Gastroesophageal sphincter (tissue), 3 donors: Measurements from ENCODE around the gene B3GAT1.

Experiments
- POLR2A ChIP-seq, 2 donors: fragments of 450-650 bp; IDR thresholded peaks; one replicate each; pipeline ENCODE4 v1.6.1; 2017; ENCODE audit warnings: antibody characterized with exemption in 2 of 2, mild to moderate bottlenecking in 2 of 2, moderate library complexity in 1 of 2
- TF ChIP-seq, protein P1 (sequence below), 4 experiments: fragments of 200-600 bp in 2 of 4; fragments of 450-650 bp in 2 of 4; sonication (generic) in 1 of 4; IDR thresholded peaks; one replicate each; pipeline ENCODE4 v1.5.1; 2017 to 2019; ENCODE audit warnings: antibody characterized with exemption in 4 of 4, mild to moderate bottlenecking in 2 of 4, moderate library complexity in 2 of 4

DNA sequence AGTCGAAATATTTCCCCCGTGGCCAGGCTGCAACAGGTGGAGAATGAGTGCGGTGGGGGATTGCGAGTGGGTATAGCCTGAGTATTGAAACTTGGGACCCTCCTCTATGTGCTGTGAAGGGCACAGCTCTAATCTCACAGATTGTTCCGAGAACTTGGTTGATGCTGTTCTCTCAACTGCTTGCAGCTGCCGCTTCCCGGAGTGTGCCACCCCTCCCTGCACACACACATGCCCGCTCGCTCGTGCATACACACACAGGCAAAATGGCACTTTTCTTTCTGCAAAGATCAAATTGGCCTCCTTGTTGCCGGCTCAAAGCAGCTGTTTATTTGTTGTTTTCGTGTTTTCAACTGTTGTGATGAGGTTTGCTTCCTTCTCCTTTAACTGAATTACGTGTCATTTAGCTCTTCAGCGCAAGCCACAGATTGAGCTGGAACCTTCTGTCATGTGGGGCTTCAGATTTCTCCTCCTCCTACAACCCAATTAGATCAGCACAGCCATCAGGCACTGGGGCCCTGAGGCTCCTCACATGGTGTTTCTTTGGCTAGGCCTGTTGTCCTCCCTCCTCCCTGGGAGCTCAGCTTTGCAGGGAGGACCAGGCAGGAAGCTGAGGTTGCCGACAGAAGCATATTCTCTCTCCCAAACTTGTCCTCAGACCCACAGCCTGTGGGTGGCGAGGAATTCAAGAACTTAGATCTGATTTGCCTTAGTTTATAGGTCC is 13.9 kb upstream of the B3GAT1 start:
- TF ChIP-seq, protein P1, sequence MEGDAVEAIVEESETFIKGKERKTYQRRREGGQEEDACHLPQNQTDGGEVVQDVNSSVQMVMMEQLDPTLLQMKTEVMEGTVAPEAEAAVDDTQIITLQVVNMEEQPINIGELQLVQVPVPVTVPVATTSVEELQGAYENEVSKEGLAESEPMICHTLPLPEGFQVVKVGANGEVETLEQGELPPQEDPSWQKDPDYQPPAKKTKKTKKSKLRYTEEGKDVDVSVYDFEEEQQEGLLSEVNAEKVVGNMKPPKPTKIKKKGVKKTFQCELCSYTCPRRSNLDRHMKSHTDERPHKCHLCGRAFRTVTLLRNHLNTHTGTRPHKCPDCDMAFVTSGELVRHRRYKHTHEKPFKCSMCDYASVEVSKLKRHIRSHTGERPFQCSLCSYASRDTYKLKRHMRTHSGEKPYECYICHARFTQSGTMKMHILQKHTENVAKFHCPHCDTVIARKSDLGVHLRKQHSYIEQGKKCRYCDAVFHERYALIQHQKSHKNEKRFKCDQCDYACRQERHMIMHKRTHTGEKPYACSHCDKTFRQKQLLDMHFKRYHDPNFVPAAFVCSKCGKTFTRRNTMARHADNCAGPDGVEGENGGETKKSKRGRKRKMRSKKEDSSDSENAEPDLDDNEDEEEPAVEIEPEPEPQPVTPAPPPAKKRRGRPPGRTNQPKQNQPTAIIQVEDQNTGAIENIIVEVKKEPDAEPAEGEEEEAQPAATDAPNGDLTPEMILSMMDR (IDR thresholded peaks at IDR 0.05) = no peak
- no peak for TF ChIP-seq POLR2A (IDR thresholded peaks at IDR 0.05)
